Stromal cell of bone marrow (primary cell): Measurements from ENCODE around the gene NADK2.
"Not testable (repeated sequence)": the region's sequence is repeated elsewhere in the genome, so short reads cannot be mapped to it uniquely, and the experiment has no call there.

Source experiments
- DNase-seq: peaks from one replicate; pipeline ENCODE4 v3.0.0-alpha.2; 2012; ENCODE audit warnings: low read depth

The NADK2 gene

GRCh38 chr5:36206913-36207312, 34.8 kb downstream of the NADK2 start:
- no peak for DNase-seq

DNA sequence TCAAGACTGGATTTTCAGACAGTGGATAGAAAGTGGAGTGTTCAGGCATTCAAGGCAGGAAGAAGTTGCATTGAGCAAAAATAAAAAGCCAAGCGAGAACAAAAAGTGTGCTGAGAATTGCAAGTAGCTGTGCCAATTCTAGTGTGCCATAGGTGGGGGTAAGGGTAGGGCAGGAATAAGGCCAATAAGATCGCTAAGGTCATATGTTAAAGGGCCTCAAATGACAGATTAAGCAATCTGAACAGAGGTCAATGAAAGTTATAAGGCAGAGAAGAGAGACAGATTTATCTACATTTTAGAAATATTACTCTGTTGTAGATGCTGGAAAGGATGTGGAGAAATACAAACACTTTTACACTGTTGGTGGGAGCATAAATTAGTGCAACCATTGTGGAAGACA, 36.4 kb downstream of the NADK2 start:
- DNase-seq = no peak

DNA sequence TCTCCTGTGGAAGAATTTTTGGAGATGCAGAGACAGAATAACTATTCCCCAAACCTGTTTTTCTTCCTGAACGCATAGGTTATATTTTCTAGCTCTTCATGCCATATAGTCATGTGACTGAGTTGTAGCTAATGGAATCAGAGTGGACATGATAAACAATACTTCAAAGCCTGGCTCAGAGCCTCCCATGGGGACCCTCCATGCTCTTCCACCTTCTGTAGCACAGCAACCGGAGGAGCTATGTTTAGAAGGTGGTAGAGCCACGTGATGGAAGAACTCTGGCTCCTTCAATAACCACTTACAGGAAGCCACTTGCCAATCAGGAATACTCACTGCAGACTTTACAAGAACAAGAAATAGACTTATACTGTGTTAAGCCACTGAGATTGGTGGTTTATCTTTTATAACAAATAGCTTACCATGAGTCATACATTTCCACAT, 39.2 kb downstream of the NADK2 start:
- DNase-seq = peak; percentile 7

DNA sequence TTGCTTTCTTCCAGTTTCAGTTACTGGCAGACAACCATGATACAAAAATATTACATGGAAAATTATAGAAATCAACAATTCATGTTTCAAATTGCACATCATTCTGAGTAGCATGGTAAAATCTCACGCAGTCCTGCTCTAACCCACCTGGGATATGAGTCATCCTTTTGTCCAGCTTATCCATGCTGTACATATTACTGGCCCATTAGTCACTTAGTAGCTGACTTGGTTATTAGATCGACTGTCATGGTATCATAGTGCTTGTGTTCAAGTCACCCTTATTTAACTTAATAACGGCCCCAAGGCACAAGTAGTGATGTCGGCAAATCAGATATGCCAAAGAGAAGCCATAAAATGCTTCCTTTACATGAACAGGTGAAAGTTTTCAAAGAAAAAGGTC, 41.2 kb downstream of the NADK2 start:
- DNase-seq = peak; percentile 5

- no peak for DNase-seq
Measured at GRCh38 chr5:36199620-36200019, 42.1 kb downstream of the NADK2 start.

GRCh38 chr5:36198783-36199182, 42.9 kb downstream of the NADK2 start:
- not testable (repeated sequence) for DNase-seq

- no peak for DNase-seq
Measured at GRCh38 chr5:36198281-36198680, 43.4 kb downstream of the NADK2 start.

DNA sequence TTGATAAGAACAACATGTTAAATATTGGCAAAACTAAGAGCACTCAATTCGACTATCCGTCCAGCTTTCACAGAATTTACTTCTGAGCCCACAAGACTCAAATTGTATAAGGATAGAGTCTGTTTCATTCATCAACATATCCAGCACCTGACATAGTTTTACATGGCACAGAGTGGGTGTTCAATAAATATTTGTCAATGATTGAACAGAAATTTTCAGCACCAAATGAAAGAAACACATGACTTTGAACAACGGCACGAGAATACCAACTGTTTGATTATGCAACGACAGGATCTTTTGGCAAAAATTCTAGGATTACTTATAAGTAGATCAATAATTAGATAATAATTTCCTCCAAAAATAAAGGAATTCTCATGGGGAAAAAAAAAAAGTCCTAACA, 48.0 kb downstream of the NADK2 start:
- no peak for DNase-seq

GRCh38 chr5:36184408-36184807, 57.3 kb downstream of the NADK2 start:
- not testable (repeated sequence) for DNase-seq

GRCh38 chr5:36181774-36182173, 60.0 kb downstream of the NADK2 start:
- DNase-seq = no peak

DNA sequence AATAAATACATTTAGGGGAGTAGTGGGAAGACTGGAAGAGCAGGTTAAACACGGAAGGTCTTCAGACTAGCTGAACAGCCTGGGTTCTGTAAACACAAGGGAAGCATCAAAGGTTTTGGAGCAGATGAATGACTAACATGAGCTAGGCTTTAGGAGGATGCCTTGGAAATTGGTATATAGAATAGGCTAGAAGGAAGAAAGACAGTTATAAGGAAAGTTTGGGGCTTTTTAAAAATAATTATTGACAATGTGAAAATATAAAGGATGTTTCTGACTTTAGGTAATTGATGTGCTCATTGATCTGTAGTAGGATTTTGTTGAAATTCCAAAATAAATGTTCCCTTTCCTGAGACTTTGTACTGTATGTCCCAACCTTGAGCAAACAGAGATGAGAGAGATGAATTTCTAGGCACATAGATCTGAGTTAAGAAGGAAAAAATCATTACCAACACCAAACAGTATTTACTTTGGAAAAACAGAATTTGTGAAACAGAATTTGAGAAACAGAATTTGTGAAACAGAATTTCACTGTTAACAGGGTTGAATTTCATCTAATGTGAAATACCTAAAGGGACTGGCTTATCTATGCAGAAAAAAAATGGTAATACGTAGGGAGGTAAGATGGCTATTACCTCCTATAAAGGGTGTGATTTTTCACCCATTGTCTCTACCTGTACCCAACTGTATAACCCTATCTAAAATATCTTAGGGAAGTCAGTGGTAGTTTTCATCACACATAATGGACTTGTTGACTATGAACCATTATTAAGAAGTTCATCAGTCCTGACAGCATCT, 61.0 kb downstream of the NADK2 start:
- DNase-seq = no peak

GRCh38 chr5:36179950-36180349, 61.8 kb downstream of the NADK2 start:
- DNase-seq = no peak

GRCh38 chr5:36178524-36178890, 63.2 kb downstream of the NADK2 start:
- DNase-seq = no peak

GRCh38 chr5:36177715-36178523, 63.8 kb downstream of the NADK2 start:
- peak; percentile 27 for DNase-seq

DNA sequence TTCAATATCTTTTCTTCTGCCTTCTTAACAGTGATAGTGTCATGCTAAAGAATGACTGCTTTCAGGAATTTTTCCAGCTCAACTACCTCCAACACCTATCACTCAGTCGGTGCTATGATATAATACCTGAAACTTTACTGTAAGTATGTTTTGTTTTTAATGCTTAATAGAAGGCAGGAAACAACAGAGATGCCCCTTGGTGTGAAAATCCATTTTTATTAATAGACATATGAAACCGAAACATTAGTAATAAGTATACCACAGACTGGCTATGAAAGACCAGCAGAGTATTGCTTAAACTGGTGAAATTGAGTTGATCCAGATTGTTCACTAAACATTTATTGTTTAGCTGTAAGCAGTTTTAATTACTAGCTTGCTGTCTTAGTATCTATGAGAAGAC, 64.6 kb downstream of the NADK2 start:
- DNase-seq = no peak

- DNase-seq = no peak
Measured at GRCh38 chr5:36175043-36175442, 66.7 kb downstream of the NADK2 start.

DNA sequence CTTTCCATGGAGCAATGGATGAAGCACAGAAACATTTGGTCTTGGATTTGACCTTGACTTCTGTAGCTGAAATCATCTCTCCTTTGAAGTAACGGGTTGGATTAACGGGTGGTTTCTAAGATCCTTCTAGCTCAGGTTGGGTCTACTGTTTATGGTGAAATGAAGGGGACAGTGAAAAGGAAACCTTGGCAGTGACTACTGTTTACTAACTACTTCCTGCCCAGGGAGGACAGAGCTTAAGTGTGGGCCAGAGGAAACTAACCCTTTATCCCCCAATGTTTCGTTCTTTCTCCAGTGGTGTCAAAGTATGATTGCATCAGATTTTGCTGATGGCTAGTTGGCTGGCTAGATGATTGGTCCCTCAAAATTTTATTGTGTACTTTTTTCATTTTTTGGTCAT, 67.6 kb downstream of the NADK2 start:
- no peak for DNase-seq

DNA sequence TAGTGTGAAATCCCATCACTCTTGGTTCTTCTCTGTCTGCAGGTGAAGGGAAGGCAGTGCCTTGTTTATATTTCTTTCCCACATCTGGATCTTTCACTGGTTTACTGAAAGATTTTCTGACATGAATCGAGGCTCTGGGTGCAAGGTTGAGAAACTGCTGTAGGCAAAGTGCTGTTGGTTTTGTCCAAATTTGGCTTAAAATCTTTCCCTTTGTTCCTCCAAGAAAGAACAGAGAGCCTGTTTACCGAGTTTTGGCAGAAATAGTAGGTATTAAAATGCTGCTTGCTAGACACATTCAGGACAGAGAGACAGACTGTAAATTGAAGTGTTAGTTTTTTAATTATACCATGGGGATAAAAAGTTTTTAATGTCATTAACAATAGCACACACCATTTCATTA, 68.3 kb downstream of the NADK2 start:
- no peak for DNase-seq

- DNase-seq = no peak
Measured at GRCh38 chr5:36172599-36172998, 69.1 kb downstream of the NADK2 start.

DNA sequence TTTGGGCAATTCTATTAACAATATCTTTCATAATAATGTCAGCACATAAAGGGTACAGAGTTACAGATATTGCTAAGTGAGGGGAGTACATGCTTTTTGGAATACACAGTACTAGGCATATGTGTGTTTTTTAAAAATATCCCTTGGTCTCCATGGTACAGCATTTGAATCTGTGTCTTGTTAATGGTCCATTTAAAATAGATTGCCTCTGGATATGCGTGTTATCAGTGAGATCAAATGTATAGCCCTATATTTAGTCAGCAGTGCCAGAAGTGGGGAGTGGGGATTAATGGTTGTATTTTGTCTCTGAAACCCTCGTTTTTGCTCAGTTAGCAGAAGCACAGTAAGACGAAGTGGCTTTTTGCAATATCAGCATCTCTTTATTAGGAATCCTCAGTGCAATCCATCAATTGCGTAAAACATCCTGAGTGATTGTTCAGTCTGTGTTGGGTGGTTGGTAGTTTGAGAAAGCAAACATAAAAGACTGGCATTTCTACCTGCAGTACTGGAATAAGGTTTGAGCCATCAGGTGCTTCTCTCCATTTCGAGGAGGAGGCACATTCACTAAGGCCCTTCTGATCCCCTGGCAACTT, 70.8 kb downstream of the NADK2 start:
- no peak for DNase-seq

DNA sequence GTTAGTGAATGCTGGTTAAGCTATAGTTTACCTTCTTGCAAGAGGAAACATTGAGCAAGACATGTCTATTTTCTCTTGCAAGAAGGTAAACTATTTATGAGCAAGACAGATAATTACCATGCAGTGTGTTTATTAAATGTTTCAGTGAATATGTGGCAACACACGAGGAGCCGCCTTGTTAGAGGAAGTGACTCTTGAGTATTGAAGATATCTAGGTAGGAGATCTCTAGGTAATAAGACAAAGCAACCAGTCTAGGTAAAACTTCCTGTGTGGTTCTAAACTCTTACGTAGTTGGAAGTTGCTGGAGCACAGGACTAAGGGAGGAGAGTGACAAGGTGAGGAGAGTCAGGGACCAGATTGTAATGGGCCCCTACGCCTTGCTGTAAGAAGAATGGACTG, 73.0 kb downstream of the NADK2 start:
- no peak for DNase-seq

DNA sequence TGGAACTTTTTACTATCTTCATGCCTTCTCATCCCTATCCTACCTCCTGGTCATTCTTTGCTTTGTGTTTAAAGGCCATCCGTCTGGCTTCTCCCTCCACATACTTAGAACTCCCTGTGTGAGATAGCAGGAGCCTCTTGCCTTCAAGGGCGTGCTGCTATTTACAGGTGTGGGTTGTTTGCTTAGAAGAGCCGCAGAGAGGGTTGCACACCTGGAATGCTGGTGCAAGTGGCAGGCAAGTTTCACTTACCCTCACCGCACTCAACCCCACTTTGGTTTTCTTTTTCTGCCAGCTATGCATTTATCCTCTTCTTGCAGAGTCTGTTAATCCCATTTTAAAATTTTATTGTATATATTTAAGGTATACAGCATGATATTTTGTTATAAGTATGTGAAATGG, 77.3 kb downstream of the NADK2 start:
- no peak for DNase-seq
